OCI-LY1 (cell line): Measurements from ENCODE around the gene ASPSCR1.

ENCODE experiments used
- H2AFZ ChIP-seq: fragments of 200-600 bp; sonication (generic), shearing (Covaris generic); 2 replicates; pipeline ENCODE4 v1.6.0; 2014; ENCODE audit warnings: antibody characterized with exemption, mild to moderate bottlenecking, low read length
- H3F3A ChIP-seq: fragments of 200-600 bp; sonication (generic), shearing (Covaris generic); 2 replicates; pipeline ENCODE4 v1.6.0; 2014; ENCODE audit warnings: mild to moderate bottlenecking, antibody characterized with exemption, low read length, moderate library complexity; ENCODE audit not compliant: insufficient read depth
- H3K27ac ChIP-seq: fragments of 200-600 bp; sonication (generic); 2 replicates; pipeline ENCODE4 v1.5.1; 2014; ENCODE audit warnings: low read length, mixed run types, mild to moderate bottlenecking, low read depth; ENCODE audit not compliant: poor library complexity, severe bottlenecking
- H3K27me3 ChIP-seq: fragments of 200-600 bp; sonication (generic); 2 replicates; pipeline ENCODE4 v1.6.0; 2014; ENCODE audit warnings: antibody characterized with exemption, mild to moderate bottlenecking, low read length, moderate library complexity; ENCODE audit not compliant: insufficient read depth
- H3K36me3 ChIP-seq: fragments of 200-600 bp; sonication (generic); 2 replicates; pipeline ENCODE4 v1.6.1; 2014; ENCODE audit warnings: mild to moderate bottlenecking, antibody characterized with exemption, low read length, moderate library complexity, mixed read lengths; ENCODE audit not compliant: insufficient read depth
- H3K4me1 ChIP-seq: fragments of 200-600 bp; sonication (generic); 2 replicates; pipeline ENCODE4 v1.5.1; 2014; ENCODE audit warnings: mild to moderate bottlenecking, low read length, moderate library complexity; ENCODE audit not compliant: insufficient read depth, severe bottlenecking
- H3K4me2 ChIP-seq: fragments of 200-600 bp; sonication (generic), shearing (Covaris generic); 2 replicates; pipeline ENCODE4 v1.6.1; 2014; ENCODE audit warnings: low read length
- H3K4me3 ChIP-seq: fragments of 200-600 bp; sonication (generic); 2 replicates; pipeline ENCODE4 v1.5.1; 2014; ENCODE audit warnings: low read length, low read depth, mild to moderate bottlenecking, mixed read lengths; ENCODE audit not compliant: poor library complexity, severe bottlenecking
- H3K79me2 ChIP-seq: fragments of 200-600 bp; shearing (Covaris generic); 2 replicates; pipeline ENCODE4 v1.6.1; 2016; ENCODE audit warnings: mixed run types, low read length, mixed read lengths; ENCODE audit not compliant: insufficient read depth
- H3K9ac ChIP-seq: fragments of 200-600 bp; sonication (generic), shearing (Covaris generic); 2 replicates; pipeline ENCODE4 v1.6.1; 2014; ENCODE audit warnings: mild to moderate bottlenecking, low read length, mixed read lengths
- H3K9me2 ChIP-seq: fragments of 200-600 bp; sonication (generic), shearing (Covaris generic); 2 replicates; pipeline ENCODE4 v1.6.1; 2014; ENCODE audit warnings: low read depth, mild to moderate bottlenecking, low read length, mixed read lengths
- H3K9me3 ChIP-seq: fragments of 200-600 bp; shearing (Covaris generic); 2 replicates; pipeline ENCODE4 v1.6.1; 2014; ENCODE audit warnings: low read length, mixed read lengths
- H4K20me1 ChIP-seq: fragments of 200-600 bp; sonication (generic), shearing (Covaris generic); 2 replicates; pipeline ENCODE4 v1.6.0; 2016; ENCODE audit warnings: mild to moderate bottlenecking, low read length; ENCODE audit not compliant: insufficient read depth
- CTCF ChIP-seq: fragments of 200-600 bp; sonication (generic), shearing (Covaris generic); IDR thresholded peaks from 2 replicates; pipeline ENCODE4 v1.5.1; 2017; ENCODE audit warnings: mild to moderate bottlenecking, antibody characterized with exemption, low read length, moderate library complexity, mixed read lengths
- EZH2 ChIP-seq: fragments of 200-600 bp; sonication (generic), shearing (Covaris generic); IDR thresholded peaks from 2 replicates; pipeline ENCODE4 v1.8.0; 2017; ENCODE audit warnings: borderline replicate concordance, mixed run types, mild to moderate bottlenecking, antibody characterized with exemption, low read length, moderate library complexity, mixed read lengths

Gene ASPSCR1

GRCh38 chr17:82014971-82015310 lies 37.5 kb downstream of the ASPSCR1 start:
- H3K9ac ChIP-seq, result no peak overlapping the region
- no peak overlapping the region for H2AFZ ChIP-seq
- H3K4me1 ChIP-seq, result no peaks in the 10 kb centered on the region
- TF ChIP-seq EZH2 (no peak), CTCF (no peak)
- H3K4me2 ChIP-seq, result no peak overlapping the region
- H3K79me2 ChIP-seq, result no peaks in the 10 kb centered on the region
- H3K27me3 ChIP-seq, result peaks cover 3% of the 10 kb centered on the region; the same call in 1 of the 2 replicates
- H3K9me3 ChIP-seq, result no peaks in the 10 kb centered on the region
- H3F3A ChIP-seq, result no peaks in the 10 kb centered on the region
- no peaks in the 10 kb centered on the region for H3K9me2 ChIP-seq
- H3K27ac ChIP-seq, result no peak overlapping the region
- no peak overlapping the region for H3K4me3 ChIP-seq
- no peaks in the 10 kb centered on the region for H4K20me1 ChIP-seq
- H3K36me3 ChIP-seq, result peaks cover 12% of the 10 kb centered on the region

- no peak overlapping the region for H3K27ac ChIP-seq
- peaks cover 12% of the 10 kb centered on the region for H3K36me3 ChIP-seq
- H3K4me1 ChIP-seq, result no peaks in the 10 kb centered on the region
- no peaks in the 10 kb centered on the region for H3K79me2 ChIP-seq
- H2AFZ ChIP-seq, result no peak overlapping the region
- no peaks in the 10 kb centered on the region for H3K9me2 ChIP-seq
- H4K20me1 ChIP-seq, result no peaks in the 10 kb centered on the region
- H3K9me3 ChIP-seq, result no peaks in the 10 kb centered on the region
- no peak overlapping the region for H3K4me2 ChIP-seq
- H3K4me3 ChIP-seq, result no peak overlapping the region
- no peak overlapping the region for H3K9ac ChIP-seq
- TF ChIP-seq CTCF (no peak), EZH2 (no peak)
- H3K27me3 ChIP-seq, result peaks cover 3% of the 10 kb centered on the region; the same call in 1 of the 2 replicates
- H3F3A ChIP-seq, result no peaks in the 10 kb centered on the region
Observed at GRCh38 chr17:82015311-82015971, 38.0 kb downstream of the ASPSCR1 start.

- Histone ChIP-seq H2AFZ (no peak overlapping the region), H3K27ac (no peak overlapping the region), H3K27me3 (peaks cover 3% of the 10 kb centered on the region; the same call in 1 of the 2 replicates), H3K4me1 (peaks cover 6% of the 10 kb centered on the region), H4K20me1 (no peaks in the 10 kb centered on the region), H3F3A (no peaks in the 10 kb centered on the region), H3K9me2 (no peaks in the 10 kb centered on the region), H3K4me2 (no peak overlapping the region), H3K9ac (no peak overlapping the region), H3K4me3 (no peak overlapping the region), H3K79me2 (no peaks in the 10 kb centered on the region), H3K9me3 (no peaks in the 10 kb centered on the region), H3K36me3 (peaks cover 12% of the 10 kb centered on the region)
- no peak for TF ChIP-seq CTCF
- no peak for TF ChIP-seq EZH2
Observed at GRCh38 chr17:82016061-82016874, 38.8 kb downstream of the ASPSCR1 start.
